ENCODE data around the gene SERPINE1. TPM values are rescaled to one million over a fixed set of nuclear protein-coding genes. Genes with fewer than 3 reads are reported as not detected.
A peak's percentile ranks its signal among the peaks of the same experiment; 100 is the strongest.

Gene SERPINE1
- total and polyA plus RNA-seq, 2 of the 13 experiments (the other 11 are each of a cell fraction or from before 2014, with no cell fraction given): 21.2 to 1,576 TPM

- TF ChIP-seq KMT2A (CRISPR knock-in tag; IDR thresholded peaks at IDR 0.05): no peak
- TF ChIP-seq, protein P1, sequence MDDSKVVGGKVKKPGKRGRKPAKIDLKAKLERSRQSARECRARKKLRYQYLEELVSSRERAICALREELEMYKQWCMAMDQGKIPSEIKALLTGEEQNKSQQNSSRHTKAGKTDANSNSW (CRISPR knock-in tag; IDR thresholded peaks at IDR 0.05; ENCODE audit: borderline replicate concordance): no peak
- TF ChIP-seq SRSF1 (optimal IDR thresholded peaks at IDR 0.05; ENCODE audit: low read depth, low read length): no peak
- no peak for TF ChIP-seq ZNF761 (CRISPR knock-in tag; conservative IDR thresholded peaks at IDR 0.05)
- no peak for TF ChIP-seq ZNF737 (CRISPR knock-in tag; IDR thresholded peaks at IDR 0.05; ENCODE audit: borderline replicate concordance)
- TF ChIP-seq, protein P2, sequence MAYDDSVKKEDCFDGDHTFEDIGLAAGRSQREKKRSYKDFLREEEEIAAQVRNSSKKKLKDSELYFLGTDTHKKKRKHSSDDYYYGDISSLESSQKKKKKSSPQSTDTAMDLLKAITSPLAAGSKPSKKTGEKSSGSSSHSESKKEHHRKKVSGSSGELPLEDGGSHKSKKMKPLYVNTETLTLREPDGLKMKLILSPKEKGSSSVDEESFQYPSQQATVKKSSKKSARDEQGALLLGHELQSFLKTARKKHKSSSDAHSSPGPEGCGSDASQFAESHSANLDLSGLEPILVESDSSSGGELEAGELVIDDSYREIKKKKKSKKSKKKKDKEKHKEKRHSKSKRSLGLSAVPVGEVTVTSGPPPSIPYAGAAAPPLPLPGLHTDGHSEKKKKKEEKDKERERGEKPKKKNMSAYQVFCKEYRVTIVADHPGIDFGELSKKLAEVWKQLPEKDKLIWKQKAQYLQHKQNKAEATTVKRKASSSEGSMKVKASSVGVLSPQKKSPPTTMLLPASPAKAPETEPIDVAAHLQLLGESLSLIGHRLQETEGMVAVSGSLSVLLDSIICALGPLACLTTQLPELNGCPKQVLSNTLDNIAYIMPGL (CRISPR knock-in tag; IDR thresholded peaks at IDR 0.05; ENCODE audit: borderline replicate concordance in 1 of 2, low read depth in 1 of 2): no peak
- no peak for TF ChIP-seq SRF (IDR thresholded peaks at IDR 0.05; ENCODE audit: low read depth, low read length)
- TF ChIP-seq IRF1 (CRISPR knock-in tag; IDR thresholded peaks at IDR 0.05; ENCODE audit: low read depth): no peak
- TF ChIP-seq SRSF9 (IDR thresholded peaks at IDR 0.05; ENCODE audit: borderline replicate concordance, insufficient read depth, low read depth, low read length, poor library complexity, severe bottlenecking): no peak
- TF ChIP-seq HES4 (CRISPR knock-in tag; IDR thresholded peaks at IDR 0.05; ENCODE audit: borderline replicate concordance): no peak
- no peak for TF ChIP-seq NFIB (CRISPR knock-in tag; IDR thresholded peaks at IDR 0.05; ENCODE audit: borderline replicate concordance)
- TF ChIP-seq SATB2 (CRISPR knock-in tag; IDR thresholded peaks at IDR 0.05): no peak
- no peak for TF ChIP-seq TBX3 (IDR thresholded peaks at IDR 0.05; ENCODE audit: borderline replicate concordance)
- no peak for TF ChIP-seq TP53 (CRISPR knock-in tag; conservative IDR thresholded peaks at IDR 0.05)
- TF ChIP-seq ZNF547 (CRISPR knock-in tag; IDR thresholded peaks at IDR 0.05): no peak
- no peak for TF ChIP-seq EZH2 (conservative IDR thresholded peaks at IDR 0.05; ENCODE audit: low read depth, low read length)
- no peak for TF ChIP-seq ZNF264 (CRISPR knock-in tag; IDR thresholded peaks at IDR 0.05)
- no peak for TF ChIP-seq YEATS2 (CRISPR knock-in tag; IDR thresholded peaks at IDR 0.05; ENCODE audit: borderline replicate concordance)
- TF ChIP-seq ZNF556 (CRISPR knock-in tag; IDR thresholded peaks at IDR 0.05; ENCODE audit: borderline replicate concordance): no peak
- no peak for FAIRE-seq
- H3K36me3 ChIP-seq (replicated peaks in 1 of 2; ENCODE audit: control insufficient read depth in 1 of 2, insufficient read depth in 2 of 2, low read length in 2 of 2): no peaks in the 10 kb centered on the region
- H3K27ac ChIP-seq (ENCODE audit: extremely low read length, insufficient read depth, low read length): no peak overlapping the region
- no peak for ATAC-seq
- intact Hi-C loops (cut with micrococcal nuclease; ENCODE audit: unreplicated experiment) (loop anchor here (5.0 kb wide), 1 partner anchor 697 kb away; the partner anchor contains the start of gene NYAP1), in situ Hi-C loops (cut with HindIII; ENCODE audit: extremely low pct_ligation_motif_present, low pct_unique_long_range_greater_than_20kb) (no loop called here)
- no peaks in the 10 kb centered on the region for H3K9me3 ChIP-seq (ENCODE audit: low read length)
- H3K4me3 ChIP-seq (replicated peaks in 1 of 3; ENCODE audit: insufficient read depth in 1 of 3, low read depth in 2 of 3, low read length in 3 of 3): peak overlapping the region in 2 of 3 experiments; percentile 16 to 56; a peak in 2 of 6 replicates
- H2AFZ ChIP-seq (ENCODE audit: low read length): no peak overlapping the region
- CTCF ChIA-PET (ENCODE audit: low intra/inter-chr PET ratio, low total read pairs): no interaction called here
- peaks cover 47% of the 10 kb centered on the region for H3K4me1 ChIP-seq (ENCODE audit: insufficient read depth, low read length)
- 4% methylated on average over 4 of the region's 27 CpGs for WGBS (ENCODE audit: low lambda C conversion rate)
- H3K27me3 ChIP-seq (ENCODE audit: control insufficient read depth in 1 of 2, insufficient read depth in 2 of 2, low read length in 2 of 2): peaks cover 11 to 46% of the 10 kb centered on the region in 2 experiments
- H3K9ac ChIP-seq (ENCODE audit: insufficient read depth, low read depth, low read length): no peak overlapping the region
- DNase-seq (ENCODE audit: low spot score): no peak
- H3K79me2 ChIP-seq (ENCODE audit: insufficient read depth, low read length): no peaks in the 10 kb centered on the region
- H4K20me1 ChIP-seq (ENCODE audit: insufficient read depth, low read length): no peaks in the 10 kb centered on the region
- peak overlapping the region; percentile 57; the same call in 1 of the 2 replicates for H3K4me2 ChIP-seq (ENCODE audit: low read depth, low read length)
- no TSS peak for BruUV-seq (replicated peaks)
- POLR2A ChIA-PET: no interaction called here
Measured at GRCh38 chr7:101179713-101180112, 52.8 kb downstream of the SERPINE1 start.

Data from HepG2 (cell line).